GM21526 (cell line): ENCODE data around the gene SPPL3.
"Not testable (repeated sequence)": the region's sequence is repeated elsewhere in the genome, so short reads cannot be mapped to it uniquely, and the experiment has no call there.

Experiments
- ATAC-seq: cut with Tn5 transposase; IDR thresholded peaks from one replicate; pipeline ENCODE4 v1.9.1; 2021; ENCODE audit warnings: moderate library complexity; ENCODE audit not compliant: unreplicated experiment, low FRiP score

SPPL3 gene

GRCh38 chr12:120922279-120922678 lies 18.1 kb upstream of the SPPL3 start:
- no peak for ATAC-seq

GRCh38 chr12:120921637-120922036 lies 17.5 kb upstream of the SPPL3 start:
- ATAC-seq, result no peak

GRCh38 chr12:120920178-120920577 lies 16.0 kb upstream of the SPPL3 start:
- no peak for ATAC-seq

- no peak for ATAC-seq
Measured at GRCh38 chr12:120917748-120918147, 13.6 kb upstream of the SPPL3 start.

- no peak for ATAC-seq
Measured at GRCh38 chr12:120916561-120916960, 12.4 kb upstream of the SPPL3 start.

DNA sequence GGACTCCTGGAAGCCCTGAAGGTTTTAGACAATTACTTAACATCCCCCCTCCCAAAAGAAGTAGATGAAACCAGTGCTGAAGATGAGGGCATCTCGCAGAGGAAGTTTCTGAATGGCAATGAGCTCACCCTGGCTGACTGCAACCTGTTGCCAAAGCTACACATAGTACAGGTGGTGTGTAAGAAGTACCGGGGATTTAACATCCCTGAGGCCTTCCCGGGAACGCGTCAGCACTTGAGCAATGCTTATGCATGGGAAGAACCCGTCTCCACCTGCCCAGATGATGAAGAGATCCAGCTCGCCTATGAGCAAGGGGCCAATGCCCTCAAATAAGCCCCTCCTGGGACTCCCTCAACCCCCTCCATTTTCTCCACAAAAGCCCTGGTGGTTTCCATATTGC lies 10.6 kb upstream of the SPPL3 start:
- no peak for ATAC-seq

GRCh38 chr12:120909633-120910298 lies 5.6 kb upstream of the SPPL3 start:
- no peak for ATAC-seq

GRCh38 chr12:120905856-120906384 lies 1.8 kb upstream of the SPPL3 start:
- ATAC-seq, result no peak

- peak; percentile 37 for ATAC-seq
Measured at GRCh38 chr12:120903412-120904196, 554 bp downstream of the SPPL3 start.

- no peak for ATAC-seq
Measured at GRCh38 chr12:120902846-120903411, 1.2 kb downstream of the SPPL3 start.

DNA sequence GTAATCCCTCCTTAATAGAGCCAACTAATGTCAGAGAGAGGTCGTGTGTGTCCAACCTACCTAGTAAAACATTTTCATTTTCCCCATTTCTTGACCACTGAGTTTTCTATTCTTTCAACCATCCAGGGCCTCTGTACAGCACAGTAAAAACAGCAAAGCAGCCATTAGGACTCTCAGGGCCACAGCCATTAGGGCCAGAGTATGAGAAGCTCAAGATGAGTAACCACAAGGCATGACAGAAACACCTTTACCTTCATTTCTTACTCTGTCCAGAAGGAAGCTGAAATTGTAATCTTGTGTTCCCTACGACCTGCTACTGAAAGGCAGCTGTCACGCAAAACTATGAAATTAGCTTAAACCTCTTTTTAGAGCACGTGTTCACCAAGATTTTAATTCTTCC lies 2.3 kb downstream of the SPPL3 start:
- no peak for ATAC-seq

- ATAC-seq, result not testable (repeated sequence)
Measured at GRCh38 chr12:120901101-120901500, 3.1 kb downstream of the SPPL3 start.

GRCh38 chr12:120895532-120895931 lies 8.6 kb downstream of the SPPL3 start:
- no peak for ATAC-seq

DNA sequence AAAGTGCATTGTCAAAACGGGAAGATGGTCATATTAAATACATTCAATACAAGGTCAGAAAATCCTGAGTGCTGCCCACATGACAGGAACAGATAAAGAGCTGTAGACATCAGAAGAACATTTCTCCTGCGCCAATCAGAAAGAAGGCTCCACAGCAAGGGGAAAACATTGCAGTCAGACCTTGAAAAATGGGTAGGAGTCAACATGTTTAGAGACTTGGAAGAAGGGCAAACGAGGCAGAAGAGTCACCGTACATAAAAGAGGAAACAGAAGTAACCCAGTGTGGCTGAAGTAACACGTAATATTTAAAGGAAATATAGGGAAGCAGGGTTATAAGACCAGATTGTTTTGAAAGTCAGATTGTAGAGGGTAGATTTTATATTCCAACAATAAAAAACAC lies 11.9 kb downstream of the SPPL3 start:
- no peak for ATAC-seq

GRCh38 chr12:120890963-120891362 lies 13.2 kb downstream of the SPPL3 start:
- ATAC-seq, result no peak

DNA sequence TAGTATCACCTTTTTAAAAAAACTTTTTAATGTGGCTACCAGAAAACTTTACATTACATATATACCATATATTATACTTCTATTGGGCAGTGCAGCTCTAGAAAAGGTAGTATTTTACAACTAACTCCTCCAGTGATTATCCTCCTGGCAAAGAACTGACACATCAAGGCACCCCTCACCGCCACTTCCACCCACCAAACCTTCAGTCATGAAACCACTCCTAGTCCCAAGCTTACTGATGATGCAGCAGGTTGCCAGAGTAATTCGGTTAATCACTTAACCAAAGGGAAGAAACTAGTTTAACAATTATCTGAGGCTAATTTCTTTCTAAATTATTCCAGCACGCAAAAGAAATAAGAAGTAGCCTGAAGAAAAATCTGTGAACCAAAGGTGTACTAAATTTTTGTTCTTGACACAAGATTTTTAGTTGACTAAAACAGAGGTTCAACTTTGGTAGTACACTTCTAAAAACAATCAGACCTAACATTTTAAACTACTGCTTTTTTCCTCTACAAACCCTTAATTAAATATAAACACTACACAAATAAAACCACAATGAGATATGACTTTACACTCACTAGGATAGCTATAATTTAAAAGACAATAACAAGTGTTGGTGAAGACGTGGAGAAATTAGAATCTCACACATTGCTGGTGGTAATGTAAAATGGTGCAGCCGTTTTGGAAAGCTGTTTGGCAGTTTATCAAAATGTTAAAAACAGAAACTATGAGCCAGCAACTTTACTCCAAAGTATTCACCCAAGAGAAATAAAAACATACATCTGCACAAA lies 16.7 kb downstream of the SPPL3 start:
- ATAC-seq, result no peak

- no peak for ATAC-seq
Measured at GRCh38 chr12:120886199-120887018, 17.7 kb downstream of the SPPL3 start.

DNA sequence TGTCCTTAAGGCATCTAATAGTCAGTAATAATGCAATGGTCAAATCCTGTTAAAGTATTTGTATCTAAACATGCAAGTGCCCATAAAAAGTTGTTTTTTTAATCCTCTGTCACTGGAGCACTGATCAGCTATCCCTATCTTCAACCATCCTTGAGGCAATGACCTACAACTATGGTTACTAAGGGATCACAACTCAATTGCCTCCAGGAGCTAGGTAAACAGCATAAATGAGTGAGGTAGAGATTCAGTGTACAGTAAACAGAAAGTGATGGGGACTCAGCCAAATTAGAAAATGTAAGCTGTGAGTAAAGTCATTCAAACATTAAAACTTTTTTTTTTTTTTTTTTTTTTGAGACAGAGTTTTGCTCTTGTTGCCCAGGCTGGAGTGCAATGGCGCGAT lies 18.6 kb downstream of the SPPL3 start:
- ATAC-seq, result no peak

DNA sequence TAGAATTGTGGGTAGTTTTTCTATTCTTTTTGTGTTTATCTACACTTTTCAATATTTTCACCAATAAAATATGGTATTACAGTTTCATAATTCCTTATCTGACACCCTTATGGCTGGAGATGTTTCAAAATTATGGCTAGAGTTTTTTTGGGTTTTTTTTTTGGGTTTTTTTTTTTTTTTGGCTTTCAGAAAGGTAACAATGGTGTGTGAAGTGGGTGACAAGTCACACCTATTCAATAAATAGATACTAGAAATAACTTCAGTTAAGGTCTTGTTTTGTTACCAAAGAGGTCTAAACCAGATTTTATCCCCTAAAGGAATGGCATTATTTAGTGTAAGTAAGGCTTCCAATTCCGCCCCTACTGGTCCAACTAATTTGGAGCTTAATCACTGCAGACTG lies 19.5 kb downstream of the SPPL3 start:
- ATAC-seq, result no peak

GRCh38 chr12:120882055-120882555 lies 22.1 kb downstream of the SPPL3 start:
- ATAC-seq, result no peak
